Stimulated activated CD8-positive, alpha-beta memory T cell treated with anti-CD3 and anti-CD28 coated beads, Interleukin-7, amount 100 ng/mL, for 1 hour (primary cell): ENCODE measurements around the gene CSF1R.

Experiments used
- DNase-seq, 2 donors: peaks; one replicate each; pipeline ENCODE4 v3.0.0-alpha.2; 2020; ENCODE audit warnings: low read depth in 2 of 2

Gene CSF1R

GRCh38 chr5:150023136-150023535 is 63.2 kb downstream of the CSF1R start:
- no peak for DNase-seq

GRCh38 chr5:150022681-150023080 is 63.7 kb downstream of the CSF1R start:
- no peak for DNase-seq

GRCh38 chr5:150022158-150022531 is 64.2 kb downstream of the CSF1R start:
- no peak for DNase-seq

- no peak for DNase-seq
Observed at GRCh38 chr5:150021491-150022157, 64.7 kb downstream of the CSF1R start.

DNA sequence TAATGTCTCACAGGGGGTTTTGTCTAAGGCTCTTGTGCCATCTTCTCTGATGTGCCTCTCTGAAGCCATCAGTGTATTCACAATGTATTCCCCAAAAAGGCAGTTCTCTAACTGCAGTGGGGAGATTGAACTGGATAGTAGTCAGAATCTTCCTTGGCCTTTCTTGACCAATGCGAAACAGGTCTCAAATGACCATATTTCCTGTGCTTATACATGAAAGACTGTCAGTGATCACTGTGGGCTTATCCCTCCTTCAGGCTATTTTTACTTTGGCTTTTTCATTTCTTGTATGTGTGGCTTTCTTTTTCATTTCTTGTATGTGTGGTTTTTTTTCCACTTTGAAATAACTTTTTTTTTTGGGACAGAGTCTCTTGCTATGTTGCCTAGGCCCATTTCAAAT is 66.1 kb downstream of the CSF1R start:
- DNase-seq = no peak

GRCh38 chr5:150017226-150018005 is 68.9 kb downstream of the CSF1R start:
- no peak for DNase-seq

DNA sequence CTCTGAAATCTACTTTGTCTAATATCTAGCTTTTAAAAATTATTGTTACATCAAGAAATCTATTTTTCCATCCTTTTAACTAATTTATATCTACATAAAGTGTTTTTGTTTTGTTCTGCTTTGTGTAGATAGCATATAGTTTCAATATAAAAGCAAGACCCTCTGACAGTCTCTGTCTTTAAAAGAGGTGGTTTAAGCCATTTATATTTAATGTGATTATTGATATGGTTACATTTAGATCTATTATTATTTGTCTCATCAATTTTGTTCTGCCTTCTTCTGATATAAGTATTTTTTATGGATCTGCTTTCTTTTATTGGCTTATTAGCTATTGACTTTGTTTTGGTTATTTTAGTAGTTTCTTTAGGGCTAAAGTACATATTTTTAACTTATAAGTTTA is 69.8 kb downstream of the CSF1R start:
- no peak for DNase-seq

DNA sequence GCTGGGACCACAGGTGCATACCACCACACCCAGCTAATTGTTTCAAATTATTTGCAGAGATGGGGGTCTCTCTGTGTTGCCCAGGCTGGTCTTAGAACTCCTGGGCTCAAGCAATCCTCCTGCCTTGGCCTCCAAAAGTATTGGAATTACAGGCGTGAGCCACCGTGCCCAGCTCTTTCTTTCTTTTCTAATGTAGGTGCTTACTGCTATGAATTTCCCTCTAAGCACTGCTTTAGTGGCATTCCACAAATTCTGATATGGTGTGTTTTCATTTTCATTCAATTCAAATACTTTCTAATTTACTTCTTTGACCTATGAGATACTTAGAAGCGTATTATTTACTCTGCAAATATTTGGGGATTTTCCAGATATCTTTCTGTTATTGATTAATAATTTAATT is 70.9 kb downstream of the CSF1R start:
- no peak for DNase-seq

- DNase-seq = no peak
Observed at GRCh38 chr5:150014456-150014855, 71.9 kb downstream of the CSF1R start.

- DNase-seq = no peak
Observed at GRCh38 chr5:150013931-150014330, 72.4 kb downstream of the CSF1R start.

DNA sequence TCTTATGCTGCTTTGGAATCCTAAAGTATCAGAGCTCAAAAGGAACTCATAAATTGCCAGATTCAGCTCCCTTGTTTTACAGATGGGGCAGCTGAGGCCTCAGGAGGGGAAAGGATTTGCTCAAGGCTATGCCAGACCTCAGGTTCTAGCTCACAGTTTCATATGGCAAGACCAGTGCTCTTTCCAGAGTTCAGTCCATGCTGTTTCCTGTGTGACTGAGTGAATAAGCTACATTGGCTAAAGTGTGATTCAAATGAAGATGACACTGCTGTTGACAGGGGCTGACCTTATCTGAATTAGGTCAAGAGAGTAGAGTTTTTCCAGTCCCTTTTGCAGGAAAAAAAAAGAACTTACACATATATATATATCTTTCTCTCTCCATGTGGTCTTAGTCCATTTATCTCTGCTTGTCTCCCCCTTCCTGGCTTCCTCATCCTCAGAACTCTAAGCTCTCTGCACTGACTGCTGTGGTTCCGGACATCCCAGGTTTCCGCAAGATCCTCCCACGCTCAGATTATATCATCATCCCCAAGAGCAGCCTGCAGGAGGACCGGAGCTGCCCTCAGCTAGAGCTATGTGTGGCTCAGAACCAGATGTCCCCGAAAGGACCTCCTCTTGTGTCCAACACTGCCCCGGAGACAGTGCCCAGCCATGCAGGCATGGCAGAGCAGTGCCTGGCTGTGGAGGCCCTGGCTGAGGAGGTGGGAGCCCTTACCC is 76.5 kb downstream of the CSF1R start:
- no peak for DNase-seq

DNA sequence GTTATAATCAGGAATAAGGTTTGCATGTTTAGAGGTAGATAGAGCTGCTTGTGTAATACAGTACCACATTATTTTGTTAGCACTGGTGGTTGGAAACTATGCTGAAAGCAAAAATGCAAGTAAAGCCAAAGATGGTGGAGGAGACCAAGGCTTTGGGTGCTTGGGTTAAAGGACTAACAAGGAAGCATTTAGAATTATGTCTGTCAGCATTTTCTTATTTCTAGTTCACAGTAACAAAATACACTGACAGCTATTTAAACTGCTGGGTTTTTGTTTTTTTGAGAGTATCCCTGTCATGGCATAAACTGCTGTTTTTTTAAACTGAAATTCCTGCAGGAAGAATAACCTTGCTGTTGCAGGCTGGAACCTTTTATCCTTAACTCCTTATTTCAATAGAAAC is 79.3 kb downstream of the CSF1R start:
- DNase-seq = no peak

- DNase-seq = no peak
Observed at GRCh38 chr5:150006318-150006717, 80.0 kb downstream of the CSF1R start.
